NCI-H82 treated with DMSO at 0.1 percent for 48 hours (cell line): Measurements from ENCODE around the gene PDZRN3.

Source experiments
- DNase-seq: peaks from one replicate; lab custom pipeline; 2025; ENCODE audit not compliant: unreplicated experiment; lab: John Stamatoyannopoulos, UW

PDZRN3 gene

GRCh38 chr3:73427048-73427706 lies 197.6 kb downstream of the PDZRN3 start:
- DNase-seq, result no peak

GRCh38 chr3:73426606-73427005 lies 198.1 kb downstream of the PDZRN3 start:
- DNase-seq, result no peak

GRCh38 chr3:73423116-73423515 lies 201.6 kb downstream of the PDZRN3 start:
- no peak for DNase-seq

GRCh38 chr3:73422571-73422970 lies 202.2 kb downstream of the PDZRN3 start:
- DNase-seq, result no peak

- no peak for DNase-seq
These were observed 204.8 kb downstream of the PDZRN3 start for GRCh38 chr3:73419942-73420341.

GRCh38 chr3:73419179-73419803 lies 205.4 kb downstream of the PDZRN3 start:
- DNase-seq, result no peak

GRCh38 chr3:73418681-73419080 lies 206.1 kb downstream of the PDZRN3 start:
- DNase-seq, result no peak

- DNase-seq, result no peak
These were observed 209.6 kb downstream of the PDZRN3 start for GRCh38 chr3:73415118-73415517.

GRCh38 chr3:73413619-73414018 lies 211.1 kb downstream of the PDZRN3 start:
- DNase-seq, result no peak

- DNase-seq, result no peak
These were observed 212.7 kb downstream of the PDZRN3 start for GRCh38 chr3:73411993-73412392.

- DNase-seq, result no peak
These were observed 213.2 kb downstream of the PDZRN3 start for GRCh38 chr3:73411545-73411944.

- no peak for DNase-seq
These were observed 215.5 kb downstream of the PDZRN3 start for GRCh38 chr3:73409138-73409763.

GRCh38 chr3:73408634-73409033 lies 216.1 kb downstream of the PDZRN3 start:
- no peak for DNase-seq

- no peak for DNase-seq
These were observed 217.2 kb downstream of the PDZRN3 start for GRCh38 chr3:73407577-73407976.

GRCh38 chr3:73405853-73406252 lies 218.9 kb downstream of the PDZRN3 start:
- DNase-seq, result no peak

GRCh38 chr3:73405000-73405399 lies 219.7 kb downstream of the PDZRN3 start:
- DNase-seq, result no peak

- no peak for DNase-seq
These were observed 220.3 kb downstream of the PDZRN3 start for GRCh38 chr3:73404435-73404834.

- no peak for DNase-seq
These were observed 221.3 kb downstream of the PDZRN3 start for GRCh38 chr3:73403444-73403843.

- DNase-seq, result no peak
These were observed 223.0 kb downstream of the PDZRN3 start for GRCh38 chr3:73401616-73402279.

GRCh38 chr3:73401059-73401458 lies 223.7 kb downstream of the PDZRN3 start:
- DNase-seq, result no peak

- no peak for DNase-seq
These were observed 225.0 kb downstream of the PDZRN3 start for GRCh38 chr3:73399666-73400253.

GRCh38 chr3:73399106-73399505 lies 225.6 kb downstream of the PDZRN3 start:
- no peak for DNase-seq
